Endothelial cell of umbilical vein (primary cell): ENCODE data around the gene NBR1.

Experiments used
- CTCF ChIP-seq, 2 donors: IDR thresholded peaks; 1 replicate in 1 of 2; 2 replicates in 1 of 2; pipeline ENCODE4 v1.5.1; 2011; ENCODE audit warnings: low read length in 2 of 2, mild to moderate bottlenecking in 2 of 2, moderate library complexity in 2 of 2, control low read depth in 1 of 2, inconsistent platforms in 1 of 2, low read depth in 1 of 2; ENCODE audit not compliant: insufficient read depth in 1 of 2; ENCODE audit errors: extremely low read depth in 1 of 2
- MYC ChIP-seq: IDR thresholded peaks from one replicate; pipeline ENCODE4 v1.6.1; 2011; ENCODE audit warnings: mild to moderate bottlenecking, low read depth, low read length
- POLR2A ChIP-seq: IDR thresholded peaks from 2 replicates; pipeline ENCODE4 v1.6.1; 2012; ENCODE audit warnings: low read depth, mild to moderate bottlenecking, control low read depth, low read length
- POLR2AphosphoS5 ChIP-seq: IDR thresholded peaks from 2 replicates; pipeline ENCODE4 v1.6.1; 2012; ENCODE audit warnings: low read depth, mild to moderate bottlenecking, control low read depth, low read length, moderate library complexity; ENCODE audit not compliant: insufficient read depth

GRCh38 chr17:43175213-43176118 is 4.5 kb downstream of the NBR1 start:
- TF ChIP-seq CTCF (IDR thresholded peaks at IDR 0.05; ENCODE audit: extremely low read depth in 1 of 2, insufficient read depth in 1 of 2, low read depth in 1 of 2, low read length in 2 of 2) = no peak
- no peak for TF ChIP-seq POLR2AphosphoS5
- TF ChIP-seq MYC = no peak
- TF ChIP-seq POLR2A = no peak
